H1 (cell line): ENCODE measurements around the gene KRT4. TPM values are rescaled to one million over a fixed set of nuclear protein-coding genes. Genes with fewer than 3 reads are reported as not detected.

Experiments used
- ASH2L ChIP-seq: fragments of 200-600, 300-600 bp; sonication (generic); IDR thresholded peaks from one replicate; pipeline ENCODE4 v1.7.1; 2017; ENCODE audit warnings: low read length
- ATF3 ChIP-seq: IDR thresholded peaks from 2 replicates; pipeline ENCODE4 v1.6.1; 2011; ENCODE audit warnings: low read depth, mild to moderate bottlenecking, low read length; ENCODE audit not compliant: insufficient read depth
- BRCA1 ChIP-seq: IDR thresholded peaks from 2 replicates; pipeline ENCODE4 v1.6.1; 2012; ENCODE audit warnings: low read depth, low read length, improper control_type of control experiment
- CHD2 ChIP-seq: IDR thresholded peaks from 2 replicates; pipeline ENCODE4 v1.6.1; 2012; ENCODE audit warnings: low read length, improper control_type of control experiment
- EGR1 ChIP-seq: IDR thresholded peaks from 2 replicates; pipeline ENCODE4 v1.6.1; 2011; ENCODE audit warnings: low read depth, low read length, borderline replicate concordance
- EZH2 ChIP-seq: fragments of 200-600 bp; sonication (generic); IDR thresholded peaks from 2 replicates; pipeline ENCODE4 v1.7.1; 2012; ENCODE audit warnings: low read depth, mild to moderate bottlenecking, moderate library complexity, low read length, inconsistent platforms; ENCODE audit not compliant: severe bottlenecking
- POLR2A ChIP-seq, 2 experiments: IDR thresholded peaks; 1 replicate in 1 of 2; 2 replicates in 1 of 2; pipeline ENCODE4 v1.6.1; 2011; ENCODE audit warnings: low read depth in 2 of 2, low read length in 2 of 2, mild to moderate bottlenecking in 2 of 2; ENCODE audit errors: control extremely low read depth in 1 of 2
- RBBP5 ChIP-seq: IDR thresholded peaks from 2 replicates; pipeline ENCODE4 v1.7.1; 2012; ENCODE audit warnings: low read depth, mild to moderate bottlenecking, inconsistent platforms, low read length, moderate library complexity, borderline replicate concordance
- SP2 ChIP-seq: IDR thresholded peaks from 2 replicates; pipeline ENCODE4 v1.6.1; 2012; ENCODE audit warnings: mild to moderate bottlenecking, low read length, inconsistent platforms
- TEAD4 ChIP-seq: IDR thresholded peaks from 2 replicates; pipeline ENCODE4 v1.6.1; 2012; ENCODE audit warnings: low read depth, low read length, inconsistent platforms, mixed read lengths
- YY1 ChIP-seq: IDR thresholded peaks from 2 replicates; pipeline ENCODE4 v1.6.1; 2011; ENCODE audit warnings: low read depth, mild to moderate bottlenecking, low read length
- polyA plus RNA-seq, 7 experiments: library from polyadenylated mRNA; depleted of rRNA in 3 of 7; stranded (reverse) in 5 of 7; unstranded in 2 of 7; fragments of >200 nt in 5 of 7; fragments of 200-250 nt in 2 of 7; gene quantifications; 1 replicate in 5 of 7; 2 replicates in 1 of 7; 4 replicates in 1 of 7; pipeline versions ENCODE4 v1.2.1 to v1.2.3, GENCODE V29; 2011 to 2013; ENCODE audit warnings: missing spikeins in 2 of 7, mixed read lengths in 2 of 7
- small RNA-seq: library from polyadenylated mRNA; stranded (forward); fragments of <200 nt; extraction: miRNeasy Mini kit (QIAGEN cat#:217004); gene quantifications from one replicate; pipeline ENCODE3, GENCODE V24; 2013; ENCODE audit not compliant: insufficient read depth
- total RNA-seq: library from RNA; stranded (reverse); fragmentation: NEBNext Ultra II Directional; extraction: Animal tissue kit (Norgen Biotek cat#: 25700); gene quantifications from 2 replicates; pipeline ENCODE4 v1.2.1, GENCODE V29; 2021
- TF ChIP-seq, protein P1 (sequence below): IDR thresholded peaks from 2 replicates; pipeline ENCODE4 v1.6.1; 2012; ENCODE audit warnings: inconsistent platforms

Gene KRT4
- total and polyA plus RNA-seq, 2 of the 8 experiments (the other 6 are each of a cell fraction or from before 2014, with no cell fraction given), result not detected

GRCh38 chr12:52757449-52758176 lies 56.3 kb downstream of the KRT4 start (continued):
- TF ChIP-seq ATF3 (no peak), POLR2A (IDR thresholded peaks at IDR 0.05; ENCODE audit: control extremely low read depth in 1 of 2, low read depth in 2 of 2, low read length in 2 of 2) (no peak), SP2 (no peak), EGR1 (no peak), BRCA1 (no peak), YY1 (no peak), EZH2 (no peak), CHD2 (no peak), RBBP5 (no peak), ASH2L (no peak), TEAD4 (no peak)
- TF ChIP-seq, protein P1, sequence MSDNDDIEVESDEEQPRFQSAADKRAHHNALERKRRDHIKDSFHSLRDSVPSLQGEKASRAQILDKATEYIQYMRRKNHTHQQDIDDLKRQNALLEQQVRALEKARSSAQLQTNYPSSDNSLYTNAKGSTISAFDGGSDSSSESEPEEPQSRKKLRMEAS, result no peak

Small RNAs within 50 kb of the gene (small RNA-seq; reads per million reads assigned to genes)
- not detected for gene AC107016.2

Other genes starting within 250 kb of the KRT4 start
- not detected in 2 replicates for gene KRT74, start 240.3 kb downstream of the KRT4 start, total RNA-seq
- gene KRT74, start 240.3 kb downstream of the KRT4 start, polyA plus RNA-seq (2011; rRNA removed), result not detected in 2 replicates
- gene KRT72, start 212.7 kb downstream of the KRT4 start, total RNA-seq, result not detected in 2 replicates
- gene KRT72, start 212.7 kb downstream of the KRT4 start, polyA plus RNA-seq (2011; rRNA removed), result not detected in 2 replicates
- not detected in 2 replicates for gene KRT73, start 195.6 kb downstream of the KRT4 start, total RNA-seq
- gene KRT73, start 195.6 kb downstream of the KRT4 start, polyA plus RNA-seq (2011; rRNA removed), result not detected in 2 replicates
- gene KRT2, start 161.9 kb downstream of the KRT4 start, total RNA-seq, result not detected in 2 replicates
- not detected in 2 replicates for gene KRT2, start 161.9 kb downstream of the KRT4 start, polyA plus RNA-seq (2011; rRNA removed)
- not detected in 2 replicates for gene KRT1, start 133.7 kb downstream of the KRT4 start, total RNA-seq
- gene KRT1, start 133.7 kb downstream of the KRT4 start, polyA plus RNA-seq (2011; rRNA removed), result not detected in 2 replicates
- 0.10 TPM in 1 of 2 replicates, not detected in the other for gene KRT77, start 110.6 kb downstream of the KRT4 start, total RNA-seq
- 0.02 TPM in 2 replicates for gene KRT77, start 110.6 kb downstream of the KRT4 start, polyA plus RNA-seq (2011; rRNA removed)
- gene KRT76, start 36.8 kb downstream of the KRT4 start, total RNA-seq, result not detected in 2 replicates
- gene KRT76, start 36.8 kb downstream of the KRT4 start, polyA plus RNA-seq (2011; rRNA removed), result not detected in 2 replicates
- gene KRT3, start 18.0 kb downstream of the KRT4 start, total RNA-seq, result not detected in 2 replicates
- not detected in 2 replicates for gene KRT3, start 18.0 kb downstream of the KRT4 start, polyA plus RNA-seq (2011; rRNA removed)
- not detected in 2 replicates for gene KRT79, start 20.2 kb upstream of the KRT4 start, total RNA-seq
- gene KRT79, start 20.2 kb upstream of the KRT4 start, polyA plus RNA-seq (2011; rRNA removed), result not detected in 2 replicates
- gene KRT78, start 34.9 kb upstream of the KRT4 start, total RNA-seq, result not detected in 2 replicates
- gene KRT78, start 34.9 kb upstream of the KRT4 start, polyA plus RNA-seq (2011; rRNA removed), result not detected in 2 replicates
- gene KRT8, start 91.0 kb upstream of the KRT4 start, total RNA-seq, result 283 and 290 TPM in 2 replicates
- gene KRT8, start 91.0 kb upstream of the KRT4 start, polyA plus RNA-seq (2011; rRNA removed), result 280 and 311 TPM in 2 replicates
- gene KRT18, start 135.0 kb upstream of the KRT4 start, total RNA-seq, result 375 and 391 TPM in 2 replicates
- gene KRT18, start 135.0 kb upstream of the KRT4 start, polyA plus RNA-seq (2011; rRNA removed), result 236 and 263 TPM in 2 replicates
- gene EIF4B, start 192.3 kb upstream of the KRT4 start, total RNA-seq, result 811 and 816 TPM in 2 replicates
- gene EIF4B, start 192.3 kb upstream of the KRT4 start, polyA plus RNA-seq (2011; rRNA removed), result 269 and 307 TPM in 2 replicates
- gene TNS2, start 235.9 kb upstream of the KRT4 start, total RNA-seq, result 4.7 and 5.8 TPM in 2 replicates
- 2.8 and 5.0 TPM in 2 replicates for gene TNS2, start 235.9 kb upstream of the KRT4 start, polyA plus RNA-seq (2011; rRNA removed)